ENCODE results near the gene TNIP3. TPM values are rescaled to one million over a fixed set of nuclear protein-coding genes. Genes with fewer than 3 reads are reported as not detected.

The TNIP3 gene
- total RNA-seq, 3 donors from 2014 or later, result 0.38 to 2.0 (median 1.1) TPM

GRCh38 chr4:121144021-121144420 lies 20.1 kb downstream of the TNIP3 start:
- TF ChIP-seq CTCF (IDR thresholded peaks at IDR 0.05), result no peak
- DNase-seq (no peak), ATAC-seq (no peak)
- no peaks in the 10 kb centered on the region for H3K4me1 ChIP-seq (ENCODE audit: low read depth)
- H3K9me3 ChIP-seq, result no peaks in the 10 kb centered on the region
- intact Hi-C loops (cut with DNase I, micrococcal nuclease), result no loop called here
- H3K4me3 ChIP-seq, result no peak overlapping the region
- H3K36me3 ChIP-seq (ENCODE audit: low read depth), result no peaks in the 10 kb centered on the region

GRCh38 chr4:121143131-121143530 lies 21.0 kb downstream of the TNIP3 start:
- no peak for TF ChIP-seq CTCF (IDR thresholded peaks at IDR 0.05)
- intact Hi-C loops (cut with DNase I, micrococcal nuclease), result no loop called here

GRCh38 chr4:121140716-121141460 lies 23.2 kb downstream of the TNIP3 start:
- Histone ChIP-seq H3K4me1 (ENCODE audit: low read depth) (no peaks in the 10 kb centered on the region), H3K4me3 (no peak overlapping the region), H3K36me3 (ENCODE audit: low read depth) (no peaks in the 10 kb centered on the region), H3K9me3 (no peaks in the 10 kb centered on the region)
- TF ChIP-seq CTCF (IDR thresholded peaks at IDR 0.05), result no peak
- ATAC-seq (no peak), DNase-seq (no peak)
- intact Hi-C loops (cut with DNase I, micrococcal nuclease), result no loop called here

More at GRCh38 chr4:121143131-121143530, 21.0 kb downstream of the TNIP3 start:
- ATAC-seq (no peak), DNase-seq (no peak)
- Histone ChIP-seq H3K36me3 (ENCODE audit: low read depth) (no peaks in the 10 kb centered on the region), H3K4me1 (ENCODE audit: low read depth) (no peaks in the 10 kb centered on the region), H3K4me3 (no peak overlapping the region), H3K9me3 (no peaks in the 10 kb centered on the region)

GRCh38 chr4:121139533-121140222 lies 24.4 kb downstream of the TNIP3 start:
- Histone ChIP-seq H3K9me3 (no peaks in the 10 kb centered on the region), H3K4me3 (no peak overlapping the region), H3K36me3 (ENCODE audit: low read depth) (no peaks in the 10 kb centered on the region), H3K4me1 (ENCODE audit: low read depth) (no peaks in the 10 kb centered on the region)
- intact Hi-C loops (cut with DNase I, micrococcal nuclease), result no loop called here
- DNase-seq, result no peak
- ATAC-seq, result no peak
- TF ChIP-seq CTCF (IDR thresholded peaks at IDR 0.05), result no peak

- Histone ChIP-seq H3K4me3 (no peak overlapping the region), H3K9me3 (no peaks in the 10 kb centered on the region), H3K36me3 (ENCODE audit: low read depth) (no peaks in the 10 kb centered on the region), H3K4me1 (ENCODE audit: low read depth) (no peaks in the 10 kb centered on the region)
- ATAC-seq, result no peak
- TF ChIP-seq CTCF (IDR thresholded peaks at IDR 0.05), result no peak
- no peak for DNase-seq
- intact Hi-C loops (cut with DNase I, micrococcal nuclease), result no loop called here
These were observed 25.9 kb downstream of the TNIP3 start for GRCh38 chr4:121138039-121138825.

Data from mucosa of descending colon (tissue), 3 donors.